Measurements from ENCODE around the gene MVK.

The MVK gene

DNA sequence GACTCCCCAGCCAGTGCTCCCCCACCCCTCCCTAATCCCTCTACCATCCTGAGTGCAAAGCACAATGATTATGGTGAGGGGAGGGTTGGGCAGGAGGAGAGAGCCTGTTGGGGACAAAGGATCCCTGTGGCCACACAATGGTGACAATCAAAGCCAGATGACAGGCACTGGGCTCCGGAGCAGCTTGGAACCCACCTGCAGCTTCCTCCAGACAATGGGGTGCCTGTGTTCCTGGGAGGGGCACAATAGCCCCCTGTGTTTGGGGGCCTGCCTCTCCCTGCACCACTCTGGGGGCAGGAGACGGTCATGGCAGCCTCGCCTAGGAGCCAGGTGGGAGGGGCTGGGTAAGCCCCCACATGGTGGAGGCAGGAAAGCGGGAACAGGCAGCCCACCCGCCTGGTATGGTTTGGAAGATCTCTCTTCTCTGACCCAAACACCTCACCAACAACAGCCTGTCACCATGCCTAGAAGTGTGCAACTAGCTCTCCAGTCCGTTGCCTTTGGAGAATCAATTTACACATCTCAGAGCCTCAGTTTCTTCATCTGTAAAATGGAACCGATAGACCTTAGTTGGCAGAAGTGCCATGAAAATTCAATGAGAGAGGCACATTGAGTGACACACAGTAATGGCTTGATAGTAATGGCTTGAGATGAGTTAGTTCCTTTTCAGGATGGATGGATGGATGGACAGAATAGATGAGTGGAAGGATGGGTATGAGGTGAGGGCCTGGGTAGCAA lies 53.0 kb downstream of the MVK start:
- DNase-seq (ENCODE audit: low read depth) = no peak
- no peak overlapping the region for H3K4me3 ChIP-seq (ENCODE audit: control insufficient read depth, low read depth, low read length)
- TF ChIP-seq, protein P1, sequence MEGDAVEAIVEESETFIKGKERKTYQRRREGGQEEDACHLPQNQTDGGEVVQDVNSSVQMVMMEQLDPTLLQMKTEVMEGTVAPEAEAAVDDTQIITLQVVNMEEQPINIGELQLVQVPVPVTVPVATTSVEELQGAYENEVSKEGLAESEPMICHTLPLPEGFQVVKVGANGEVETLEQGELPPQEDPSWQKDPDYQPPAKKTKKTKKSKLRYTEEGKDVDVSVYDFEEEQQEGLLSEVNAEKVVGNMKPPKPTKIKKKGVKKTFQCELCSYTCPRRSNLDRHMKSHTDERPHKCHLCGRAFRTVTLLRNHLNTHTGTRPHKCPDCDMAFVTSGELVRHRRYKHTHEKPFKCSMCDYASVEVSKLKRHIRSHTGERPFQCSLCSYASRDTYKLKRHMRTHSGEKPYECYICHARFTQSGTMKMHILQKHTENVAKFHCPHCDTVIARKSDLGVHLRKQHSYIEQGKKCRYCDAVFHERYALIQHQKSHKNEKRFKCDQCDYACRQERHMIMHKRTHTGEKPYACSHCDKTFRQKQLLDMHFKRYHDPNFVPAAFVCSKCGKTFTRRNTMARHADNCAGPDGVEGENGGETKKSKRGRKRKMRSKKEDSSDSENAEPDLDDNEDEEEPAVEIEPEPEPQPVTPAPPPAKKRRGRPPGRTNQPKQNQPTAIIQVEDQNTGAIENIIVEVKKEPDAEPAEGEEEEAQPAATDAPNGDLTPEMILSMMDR (conservative IDR thresholded peaks at IDR 0.05; ENCODE audit: control insufficient read depth, insufficient read depth, low read depth, low read length) = no peak

DNA sequence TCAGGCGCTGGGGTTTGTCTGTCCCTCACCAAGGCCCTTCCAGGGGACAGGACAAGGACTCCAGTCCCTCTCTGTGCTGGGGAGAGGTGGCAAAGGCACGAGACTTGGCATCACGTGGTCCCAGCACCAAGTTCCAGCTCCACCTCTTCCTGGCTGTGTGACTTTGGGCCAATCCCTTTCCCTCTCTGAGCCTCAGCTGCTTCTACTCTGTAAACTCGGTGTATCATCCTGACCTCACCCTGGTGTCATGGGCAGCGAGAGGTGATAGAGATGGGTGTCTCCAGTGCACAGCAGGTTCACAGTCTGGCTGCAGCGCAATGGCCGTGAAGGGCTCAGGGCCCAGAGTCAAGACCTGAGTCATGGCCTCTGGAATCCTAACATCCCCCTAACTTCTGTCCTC lies 54.0 kb downstream of the MVK start:
- TF ChIP-seq, protein P1 (conservative IDR thresholded peaks at IDR 0.05; ENCODE audit: control insufficient read depth, insufficient read depth, low read depth, low read length) = no peak
- DNase-seq (ENCODE audit: low read depth) = no peak
- no peak overlapping the region for H3K4me3 ChIP-seq (ENCODE audit: control insufficient read depth, low read depth, low read length)

DNA sequence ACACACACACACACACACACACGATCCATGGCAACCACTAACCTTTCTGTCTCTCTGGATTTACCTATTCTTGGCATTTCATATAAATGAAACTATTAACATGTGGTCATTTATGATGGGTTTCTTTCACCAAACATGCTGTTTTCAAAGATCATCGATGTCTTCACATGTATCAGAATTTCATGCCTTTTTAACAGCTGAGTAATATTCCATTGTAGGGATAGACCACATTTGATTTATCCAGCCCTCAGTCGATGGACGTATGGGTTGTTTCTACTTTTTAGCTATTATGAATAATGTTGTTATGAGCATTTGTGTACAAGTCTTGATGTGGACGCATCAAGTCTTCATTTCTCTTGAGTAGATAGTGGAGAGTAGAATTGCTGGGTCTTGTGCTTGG lies 56.5 kb downstream of the MVK start:
- no peak for DNase-seq (ENCODE audit: low read depth)
- H3K4me3 ChIP-seq (ENCODE audit: control insufficient read depth, low read depth, low read length) = no peak overlapping the region
- TF ChIP-seq, protein P1 (conservative IDR thresholded peaks at IDR 0.05; ENCODE audit: control insufficient read depth, insufficient read depth, low read depth, low read length) = no peak

DNA sequence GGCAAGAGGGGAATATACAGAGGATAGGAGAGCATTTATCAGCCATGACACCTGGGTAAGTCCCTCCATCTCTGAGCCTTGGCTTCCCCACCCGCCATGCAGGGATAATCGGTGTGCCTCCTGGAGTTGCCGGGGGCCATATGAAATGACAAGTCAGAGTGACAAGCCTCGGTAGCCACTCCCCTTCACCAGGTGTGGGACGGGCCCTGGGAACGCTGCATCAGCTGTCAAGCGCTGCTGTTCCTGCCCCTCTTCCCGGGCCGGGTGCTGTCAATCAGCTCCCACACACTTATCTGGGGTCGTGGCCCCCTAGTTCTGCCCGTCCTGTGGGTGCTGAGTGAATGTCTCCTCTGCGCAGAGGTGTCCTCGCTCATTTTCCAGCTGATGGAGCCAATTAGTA lies 57.2 kb downstream of the MVK start:
- no peak for DNase-seq (ENCODE audit: low read depth)

DNA sequence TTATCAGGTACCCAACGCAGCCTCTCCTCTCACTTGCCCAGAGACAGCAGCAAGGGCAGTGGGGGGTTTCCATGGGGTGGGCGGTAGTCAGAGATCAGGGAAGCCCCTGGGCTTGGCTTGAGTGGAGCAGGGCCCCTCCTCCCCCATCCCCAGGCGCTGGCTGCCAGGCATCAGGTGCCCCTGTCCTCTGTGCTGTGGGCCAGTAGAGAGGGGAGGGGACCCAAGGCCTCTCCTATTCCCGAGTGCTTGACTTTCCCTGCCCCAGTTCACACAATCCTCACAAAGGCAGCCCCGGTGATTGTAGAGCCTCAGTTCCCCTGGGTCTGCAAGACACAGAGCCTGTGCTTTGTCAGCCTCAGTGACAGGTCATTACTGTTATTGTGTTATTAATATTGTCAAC lies 57.7 kb downstream of the MVK start:
- H3K4me3 ChIP-seq (ENCODE audit: control insufficient read depth, low read depth, low read length) = no peak overlapping the region
- TF ChIP-seq, protein P1 (conservative IDR thresholded peaks at IDR 0.05; ENCODE audit: control insufficient read depth, insufficient read depth, low read depth, low read length) = no peak
- no peak for DNase-seq (ENCODE audit: low read depth)

More for the DNA sequence above, 57.2 kb downstream of the MVK start:
- H3K4me3 ChIP-seq (ENCODE audit: control insufficient read depth, low read depth, low read length) = no peak overlapping the region
- TF ChIP-seq, protein P1 (conservative IDR thresholded peaks at IDR 0.05; ENCODE audit: control insufficient read depth, insufficient read depth, low read depth, low read length) = no peak

DNA sequence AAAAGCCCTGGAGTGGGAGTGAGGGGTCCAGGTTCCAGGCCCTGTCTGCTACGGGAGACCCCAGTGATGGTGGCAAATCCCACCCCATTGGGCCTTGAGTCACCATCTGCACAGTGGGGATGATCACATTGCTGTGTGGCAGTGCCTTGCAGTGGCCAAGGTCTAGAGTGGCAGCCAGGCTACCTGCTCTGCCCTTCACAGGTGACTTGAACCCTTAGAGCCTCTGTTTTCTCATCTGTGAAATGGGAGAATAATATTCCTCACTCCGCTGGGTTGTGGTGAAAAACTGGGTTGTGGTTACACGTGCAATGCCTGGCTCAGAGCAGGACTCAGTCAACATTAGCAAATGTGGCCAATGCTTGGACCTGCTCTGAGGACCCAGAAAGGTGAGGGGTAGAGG lies 58.2 kb downstream of the MVK start:
- H3K4me3 ChIP-seq (ENCODE audit: control insufficient read depth, low read depth, low read length) = no peak overlapping the region

More for the DNA sequence above, 58.2 kb downstream of the MVK start:
- DNase-seq (ENCODE audit: low read depth) = no peak
- TF ChIP-seq, protein P1 (conservative IDR thresholded peaks at IDR 0.05; ENCODE audit: control insufficient read depth, insufficient read depth, low read depth, low read length) = no peak
